ENCODE results near the gene TMEM235. TPM values are rescaled to one million over a fixed set of nuclear protein-coding genes. Genes with fewer than 3 reads are reported as not detected.
A peak's percentile ranks its signal among the peaks of the same experiment; 100 is the strongest.

Gene TMEM235
- total RNA-seq, 1 donor from 2014 or later: 21.1 TPM

DNA sequence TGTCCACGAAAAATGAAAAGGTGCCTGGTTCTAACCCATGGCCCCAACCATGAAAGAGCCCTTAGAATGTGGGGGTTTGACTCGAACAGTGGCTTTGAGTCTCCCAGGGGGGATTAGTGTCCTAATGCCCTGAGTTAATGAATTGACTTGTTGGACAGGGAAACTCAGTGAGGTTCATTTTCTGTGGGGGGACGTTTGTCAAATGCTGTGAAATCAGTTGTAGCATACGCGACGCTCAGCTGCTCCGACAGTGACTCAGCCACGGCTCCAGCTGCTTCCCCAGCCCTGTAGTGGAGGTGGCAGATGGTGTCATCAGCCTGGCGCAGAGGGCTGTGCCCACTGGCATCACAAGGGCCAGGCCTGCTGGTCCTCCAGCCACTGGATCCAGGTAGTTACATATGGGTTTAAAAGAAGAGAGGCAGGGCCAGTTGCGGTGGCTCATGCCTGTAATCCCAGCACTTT is 3.9 kb upstream of the TMEM235 start:
- no peaks in the 10 kb centered on the region for H3K36me3 Mint-ChIP-seq (ENCODE audit: low read depth, unreplicated experiment)
- H3K4me1 Mint-ChIP-seq (ENCODE audit: unreplicated experiment): peaks cover 63% of the 10 kb centered on the region
- DNase-seq (ENCODE audit: low spot score): no peak
- TF ChIP-seq, protein P1, sequence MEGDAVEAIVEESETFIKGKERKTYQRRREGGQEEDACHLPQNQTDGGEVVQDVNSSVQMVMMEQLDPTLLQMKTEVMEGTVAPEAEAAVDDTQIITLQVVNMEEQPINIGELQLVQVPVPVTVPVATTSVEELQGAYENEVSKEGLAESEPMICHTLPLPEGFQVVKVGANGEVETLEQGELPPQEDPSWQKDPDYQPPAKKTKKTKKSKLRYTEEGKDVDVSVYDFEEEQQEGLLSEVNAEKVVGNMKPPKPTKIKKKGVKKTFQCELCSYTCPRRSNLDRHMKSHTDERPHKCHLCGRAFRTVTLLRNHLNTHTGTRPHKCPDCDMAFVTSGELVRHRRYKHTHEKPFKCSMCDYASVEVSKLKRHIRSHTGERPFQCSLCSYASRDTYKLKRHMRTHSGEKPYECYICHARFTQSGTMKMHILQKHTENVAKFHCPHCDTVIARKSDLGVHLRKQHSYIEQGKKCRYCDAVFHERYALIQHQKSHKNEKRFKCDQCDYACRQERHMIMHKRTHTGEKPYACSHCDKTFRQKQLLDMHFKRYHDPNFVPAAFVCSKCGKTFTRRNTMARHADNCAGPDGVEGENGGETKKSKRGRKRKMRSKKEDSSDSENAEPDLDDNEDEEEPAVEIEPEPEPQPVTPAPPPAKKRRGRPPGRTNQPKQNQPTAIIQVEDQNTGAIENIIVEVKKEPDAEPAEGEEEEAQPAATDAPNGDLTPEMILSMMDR (IDR thresholded peaks at IDR 0.05; ENCODE audit: unreplicated experiment): no peak
- H3K9me3 Mint-ChIP-seq (ENCODE audit: unreplicated experiment): no peaks in the 10 kb centered on the region
- H3K27me3 Mint-ChIP-seq (ENCODE audit: unreplicated experiment): peaks cover 15% of the 10 kb centered on the region
- no peak overlapping the region for H3K4me3 Mint-ChIP-seq (ENCODE audit: unreplicated experiment)
- peak overlapping the region; percentile 30 for H3K27ac Mint-ChIP-seq (ENCODE audit: unreplicated experiment)

DNA sequence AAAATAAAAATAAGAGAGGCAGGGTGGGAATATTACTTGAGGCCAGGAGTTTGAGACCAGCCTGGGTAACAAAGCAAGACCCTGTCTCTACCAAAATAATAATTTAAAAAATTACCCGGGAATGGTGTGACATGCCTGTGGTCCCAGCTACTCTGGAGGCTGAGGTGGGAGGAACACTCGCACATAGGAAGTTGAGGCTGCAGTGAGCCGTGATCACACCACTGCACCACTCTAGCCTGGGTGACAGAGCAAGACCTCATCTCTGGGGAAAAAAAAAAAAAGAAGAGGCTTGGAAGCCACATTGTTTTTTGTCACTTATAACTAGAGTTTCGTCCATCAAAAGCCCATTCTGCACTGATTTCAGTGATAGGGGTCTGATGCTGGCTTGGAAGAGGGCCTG is 3.3 kb upstream of the TMEM235 start:
- H3K27me3 Mint-ChIP-seq (ENCODE audit: unreplicated experiment): peaks cover 18% of the 10 kb centered on the region
- H3K4me3 Mint-ChIP-seq (ENCODE audit: unreplicated experiment): no peak overlapping the region
- H3K27ac Mint-ChIP-seq (ENCODE audit: unreplicated experiment): no peak overlapping the region
- DNase-seq (ENCODE audit: low spot score): no peak
- peaks cover 61% of the 10 kb centered on the region for H3K4me1 Mint-ChIP-seq (ENCODE audit: unreplicated experiment)
- TF ChIP-seq, protein P1 (IDR thresholded peaks at IDR 0.05; ENCODE audit: unreplicated experiment): no peak
- no peaks in the 10 kb centered on the region for H3K9me3 Mint-ChIP-seq (ENCODE audit: unreplicated experiment)
- no peaks in the 10 kb centered on the region for H3K36me3 Mint-ChIP-seq (ENCODE audit: low read depth, unreplicated experiment)

DNA sequence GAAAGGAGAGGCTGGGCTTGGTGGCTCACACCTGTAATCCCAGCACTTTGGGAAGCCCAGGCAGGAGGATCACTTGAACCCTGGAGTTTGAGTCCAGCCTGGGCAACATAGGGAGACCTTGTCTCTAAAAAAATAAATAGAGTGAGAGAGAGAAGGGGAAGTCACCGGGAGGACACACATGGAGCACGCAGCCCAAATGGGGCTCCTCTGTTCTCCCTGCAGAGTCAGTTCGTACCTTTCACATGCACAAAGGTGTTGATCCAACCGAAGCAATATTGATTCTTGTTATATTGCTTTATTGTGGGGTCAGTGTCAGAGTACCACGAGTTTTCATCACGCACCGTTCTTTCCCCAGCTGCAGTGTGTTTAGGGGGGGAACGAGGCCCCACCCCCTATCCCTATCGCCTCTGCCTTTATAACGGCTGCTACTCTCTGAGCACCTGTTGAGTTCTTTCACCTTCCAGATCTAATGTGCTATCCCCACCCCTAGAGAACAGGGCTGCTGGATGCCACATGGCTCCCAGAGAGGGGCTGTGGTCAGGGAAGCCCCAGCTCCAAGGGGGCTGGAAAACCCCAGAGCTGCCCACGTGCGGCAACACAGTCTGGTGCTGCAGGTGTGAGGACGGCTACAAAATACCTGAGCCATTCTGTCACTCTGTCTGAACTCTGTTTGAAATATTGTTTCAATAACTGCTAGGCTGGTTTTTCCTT is 1.0 kb upstream of the TMEM235 start:
- H3K4me3 Mint-ChIP-seq (ENCODE audit: unreplicated experiment): no peak overlapping the region
- H3K27ac Mint-ChIP-seq (ENCODE audit: unreplicated experiment): no peak overlapping the region
- H3K4me1 Mint-ChIP-seq (ENCODE audit: unreplicated experiment): peaks cover 39% of the 10 kb centered on the region
- DNase-seq (ENCODE audit: low spot score): no peak
- TF ChIP-seq, protein P1 (IDR thresholded peaks at IDR 0.05; ENCODE audit: unreplicated experiment): no peak
- peaks cover 16% of the 10 kb centered on the region for H3K27me3 Mint-ChIP-seq (ENCODE audit: unreplicated experiment)
- H3K9me3 Mint-ChIP-seq (ENCODE audit: unreplicated experiment): no peaks in the 10 kb centered on the region
- peaks cover 4% of the 10 kb centered on the region for H3K36me3 Mint-ChIP-seq (ENCODE audit: low read depth, unreplicated experiment)

DNA sequence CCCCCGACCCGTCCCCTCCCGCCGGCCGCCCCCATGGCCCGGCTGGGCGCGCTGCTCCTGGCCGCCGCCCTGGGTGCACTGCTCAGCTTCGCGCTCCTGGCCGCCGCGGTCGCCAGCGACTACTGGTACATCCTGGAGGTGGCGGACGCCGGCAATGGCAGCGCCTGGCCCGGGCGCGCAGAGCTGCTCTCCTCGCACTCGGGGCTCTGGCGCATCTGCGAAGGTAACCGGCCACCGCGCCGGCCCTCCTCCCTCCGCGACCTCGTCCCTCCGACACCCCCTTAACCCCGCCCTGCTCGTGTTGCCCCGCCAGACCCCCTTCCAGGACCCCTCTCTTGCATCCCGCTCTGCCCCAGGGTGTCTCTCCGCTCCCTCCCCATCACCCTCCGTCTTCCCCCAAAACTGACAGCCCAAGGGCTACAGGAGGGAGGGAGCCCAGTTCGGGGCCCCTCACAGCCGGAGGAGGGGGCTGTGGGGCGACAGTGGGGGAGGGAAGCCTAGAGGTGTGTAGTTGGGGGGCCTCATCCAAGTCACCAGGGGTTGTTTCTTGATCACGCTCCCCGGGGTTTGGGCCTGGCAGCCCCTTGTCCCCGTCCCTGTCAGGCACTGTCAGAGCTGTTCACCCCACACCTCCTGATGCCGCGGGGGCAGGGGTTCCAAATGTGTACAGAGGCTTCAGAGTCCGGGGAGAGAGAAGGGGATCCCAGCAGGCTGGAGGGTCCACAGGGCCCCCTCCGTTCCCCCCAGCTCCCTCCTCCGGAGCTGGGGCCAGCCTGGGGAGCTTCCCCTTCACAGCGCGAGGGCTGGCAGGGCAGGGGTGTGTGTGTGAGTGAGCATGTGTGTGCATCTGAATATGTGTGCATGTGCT is 794 bp downstream of the TMEM235 start:
- peak; percentile 51 for DNase-seq (ENCODE audit: low spot score)
- H3K27ac Mint-ChIP-seq (ENCODE audit: unreplicated experiment): no peak overlapping the region
- peaks cover 21% of the 10 kb centered on the region for H3K4me1 Mint-ChIP-seq (ENCODE audit: unreplicated experiment)
- TF ChIP-seq, protein P1 (IDR thresholded peaks at IDR 0.05; ENCODE audit: unreplicated experiment): no peak
- peaks cover 4% of the 10 kb centered on the region for H3K36me3 Mint-ChIP-seq (ENCODE audit: low read depth, unreplicated experiment)
- peaks cover 15% of the 10 kb centered on the region for H3K27me3 Mint-ChIP-seq (ENCODE audit: unreplicated experiment)
- peak overlapping the region; percentile 89 for H3K4me3 Mint-ChIP-seq (ENCODE audit: unreplicated experiment)
- no peaks in the 10 kb centered on the region for H3K9me3 Mint-ChIP-seq (ENCODE audit: unreplicated experiment)

DNA sequence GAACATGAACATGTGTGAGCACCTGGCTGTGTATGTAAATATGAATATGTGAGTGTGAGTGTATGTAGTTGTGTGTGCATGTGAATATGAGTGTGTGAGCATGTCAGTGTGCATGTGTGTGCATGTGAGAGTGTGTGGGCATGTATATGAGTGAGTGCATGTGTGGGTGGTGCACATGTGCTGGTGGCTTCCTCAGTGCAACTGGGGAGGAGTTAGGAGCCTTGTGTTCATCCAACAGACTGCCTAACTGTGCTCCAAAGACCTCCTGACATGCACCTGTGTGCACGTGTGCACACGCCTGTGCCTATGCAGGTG is 1.4 kb downstream of the TMEM235 start:
- peaks cover 13% of the 10 kb centered on the region for H3K27me3 Mint-ChIP-seq (ENCODE audit: unreplicated experiment)

More for the DNA sequence above, 1.4 kb downstream of the TMEM235 start:
- Mint-ChIP-seq H3K4me3 (ENCODE audit: unreplicated experiment) (peak overlapping the region; percentile 89), H3K27ac (ENCODE audit: unreplicated experiment) (peak overlapping the region; percentile 61), H3K4me1 (ENCODE audit: unreplicated experiment) (peaks cover 15% of the 10 kb centered on the region), H3K36me3 (ENCODE audit: low read depth, unreplicated experiment) (peaks cover 4% of the 10 kb centered on the region), H3K9me3 (ENCODE audit: unreplicated experiment) (no peaks in the 10 kb centered on the region)
- no peak for DNase-seq (ENCODE audit: low spot score)
- TF ChIP-seq, protein P1 (IDR thresholded peaks at IDR 0.05; ENCODE audit: unreplicated experiment): no peak
